ENCODE data around the gene PFKP.

Gene PFKP

DNA sequence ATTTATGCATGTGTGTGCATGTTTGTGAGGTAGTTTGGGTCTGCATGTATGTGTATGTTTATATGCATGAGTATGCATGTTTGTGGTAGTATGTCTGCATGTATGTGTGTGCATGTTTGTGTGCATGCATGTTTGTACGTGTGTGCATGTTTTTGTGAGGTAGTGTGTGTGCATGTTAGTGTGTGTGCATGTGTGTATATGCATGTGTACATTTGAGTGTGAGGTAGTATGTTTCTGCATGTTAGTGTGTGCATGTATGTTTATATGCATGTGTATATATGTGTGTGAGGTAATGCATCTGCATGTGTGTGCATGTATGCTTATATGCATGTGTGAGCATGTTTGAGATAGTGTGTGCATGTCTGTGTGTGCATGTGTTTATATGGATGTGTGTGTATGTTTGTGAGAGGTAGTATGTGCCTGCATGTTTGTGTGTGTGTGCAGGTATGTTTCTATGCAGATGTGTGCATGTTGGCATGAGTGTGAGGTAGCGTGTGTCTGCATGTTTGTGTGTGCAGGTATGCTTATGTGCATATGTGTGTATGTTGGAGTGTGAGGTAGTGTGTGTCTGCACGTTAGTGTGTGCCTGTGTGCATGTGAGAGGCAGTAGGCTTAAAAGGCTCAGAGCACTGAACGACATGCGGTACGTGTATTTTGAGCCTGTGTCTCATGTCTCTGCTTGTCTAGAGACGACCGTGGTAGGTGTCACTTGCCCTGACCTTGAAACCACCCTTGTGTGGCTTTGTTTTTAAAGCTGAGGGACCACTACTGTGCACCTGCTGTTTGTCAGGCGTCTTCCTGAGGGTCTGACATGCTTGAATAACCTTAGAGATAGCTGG lies 43.7 kb downstream of the PFKP start:
- in situ Hi-C loops (cut with HindIII; ENCODE audit: low sequenced_read_pairs) = no loop called here

DNA sequence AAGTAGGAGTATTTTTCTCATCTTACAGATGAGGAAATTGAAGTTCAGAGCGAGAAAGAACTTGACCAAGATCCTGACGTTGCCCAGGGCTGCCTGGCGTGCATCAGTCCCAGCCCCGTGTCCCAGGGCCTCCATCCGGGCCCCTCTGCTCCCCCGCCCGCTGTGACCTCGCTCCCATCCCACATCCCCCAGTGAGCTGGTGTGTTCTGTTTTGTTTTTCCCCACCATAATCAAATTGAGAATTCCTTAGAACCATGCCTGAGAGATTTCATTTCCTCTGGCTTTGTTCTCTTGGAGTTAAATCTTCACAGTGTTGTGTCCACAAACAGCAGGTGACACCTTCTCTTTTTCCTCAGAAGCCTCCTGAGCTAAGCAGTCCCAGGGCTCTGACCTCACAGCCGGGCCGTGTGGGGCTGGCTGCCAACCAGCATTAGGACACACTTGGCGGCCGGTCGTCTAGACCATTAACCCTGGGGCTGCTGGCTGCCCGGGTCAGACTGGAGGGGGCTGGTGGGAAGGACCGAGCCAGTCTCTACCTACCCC lies 44.3 kb downstream of the PFKP start:
- in situ Hi-C loops (cut with HindIII; ENCODE audit: low sequenced_read_pairs) = no loop called here

DNA sequence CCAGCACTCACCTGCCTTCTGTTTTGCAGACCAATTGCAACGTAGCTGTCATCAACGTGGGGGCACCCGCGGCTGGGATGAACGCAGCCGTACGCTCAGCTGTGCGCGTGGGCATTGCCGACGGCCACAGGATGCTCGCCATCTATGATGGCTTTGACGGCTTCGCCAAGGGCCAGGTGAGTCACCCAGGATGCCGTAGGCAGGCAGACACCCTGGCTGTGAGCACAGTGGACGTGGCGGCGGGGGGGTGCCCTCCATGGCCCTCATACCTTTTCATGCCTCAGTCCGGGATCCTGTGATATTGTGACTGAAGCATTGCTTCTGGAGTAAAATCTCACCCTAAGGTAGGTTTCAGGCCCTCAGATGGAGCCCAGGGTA lies 46.0 kb downstream of the PFKP start:
- in situ Hi-C loops (cut with HindIII; ENCODE audit: low sequenced_read_pairs) = no loop called here

DNA sequence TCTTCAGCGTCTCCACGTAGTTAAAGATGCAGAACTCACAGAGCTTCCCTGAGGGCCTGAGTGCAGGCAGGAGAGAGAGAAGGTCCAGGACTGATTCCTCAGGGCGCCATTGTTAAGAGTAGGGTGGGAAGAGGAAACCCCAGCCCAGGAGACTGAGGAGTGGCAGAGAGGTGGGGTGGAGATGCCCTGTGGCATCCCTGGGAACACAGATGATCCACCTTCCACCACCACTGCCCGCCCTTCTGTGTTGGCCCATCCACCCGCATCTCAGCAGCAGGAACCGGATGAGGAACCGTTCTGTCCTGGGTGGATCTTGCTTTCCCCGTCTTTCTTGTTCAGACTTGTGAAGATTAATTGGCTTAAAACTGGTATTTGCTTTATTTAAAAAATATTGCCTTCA lies 48.3 kb downstream of the PFKP start:
- in situ Hi-C loops (cut with HindIII; ENCODE audit: low sequenced_read_pairs) = no loop called here

DNA sequence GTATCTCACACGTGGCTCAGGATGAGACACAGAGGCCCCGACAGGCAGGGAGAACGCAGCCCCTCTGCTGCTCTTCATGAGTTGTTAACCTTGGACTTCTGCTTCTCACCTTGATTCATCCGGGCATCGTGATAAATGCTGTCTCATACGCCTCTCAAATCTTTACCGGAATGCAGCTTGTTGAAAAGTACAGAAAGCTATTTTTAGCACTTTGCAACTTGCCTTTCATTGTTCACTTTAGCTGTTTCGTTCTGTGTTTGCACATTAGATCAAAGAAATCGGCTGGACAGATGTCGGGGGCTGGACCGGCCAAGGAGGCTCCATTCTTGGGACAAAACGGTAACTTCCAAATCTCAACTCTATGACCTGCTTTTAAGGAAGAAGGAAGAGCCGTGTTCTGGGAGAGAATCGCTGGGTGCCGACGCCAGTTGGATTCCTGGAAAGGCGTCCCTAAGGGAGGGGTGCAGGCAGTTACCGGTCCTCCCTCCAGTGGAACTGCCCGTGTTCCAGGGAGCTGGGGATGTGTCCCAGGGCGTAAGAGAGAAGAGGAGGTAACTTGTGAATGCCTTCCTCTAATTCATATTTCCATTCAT lies 49.3 kb downstream of the PFKP start:
- in situ Hi-C loops (cut with HindIII; ENCODE audit: low sequenced_read_pairs) = no loop called here

DNA sequence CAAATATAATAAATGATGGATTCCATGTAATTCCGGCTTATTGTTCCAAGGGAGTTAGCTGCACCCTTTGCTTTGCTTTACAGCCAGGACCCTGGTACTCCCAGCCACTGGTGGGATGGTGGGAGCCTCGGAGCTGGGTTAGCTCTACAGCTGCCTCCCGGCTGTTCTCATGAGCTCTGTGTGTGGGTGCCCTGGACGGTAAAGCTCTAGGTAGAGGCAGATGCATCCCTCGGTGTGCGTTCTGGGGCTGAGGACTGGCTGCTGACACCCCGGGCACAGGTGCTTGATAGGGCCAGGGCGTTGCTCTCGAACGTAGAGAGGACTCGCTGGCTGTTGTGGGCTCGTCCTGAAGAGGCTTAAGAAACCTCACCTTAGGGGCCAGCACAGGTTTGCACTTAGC lies 50.1 kb downstream of the PFKP start:
- in situ Hi-C loops (cut with HindIII; ENCODE audit: low sequenced_read_pairs) = no loop called here

DNA sequence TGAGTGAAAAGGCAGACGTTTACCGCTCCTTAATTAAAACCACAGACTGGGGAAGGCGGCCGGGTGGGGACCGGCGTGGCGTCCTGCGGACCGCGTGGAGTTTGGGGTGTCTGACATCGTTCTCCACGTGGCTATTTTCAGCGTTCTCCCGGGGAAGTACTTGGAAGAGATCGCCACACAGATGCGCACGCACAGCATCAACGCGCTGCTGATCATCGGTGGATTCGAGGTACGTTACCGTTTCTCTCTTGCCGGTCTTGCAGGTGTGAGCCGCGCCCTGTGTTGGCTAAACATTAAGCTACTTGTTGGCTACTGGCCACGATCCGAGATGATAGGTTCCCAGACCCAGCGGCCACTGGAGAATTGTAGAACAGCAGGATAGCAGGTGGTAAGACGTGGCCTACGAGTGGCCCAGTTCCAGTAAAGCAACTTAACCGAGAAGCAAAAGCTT lies 51.3 kb downstream of the PFKP start:
- in situ Hi-C loops (cut with HindIII; ENCODE audit: low sequenced_read_pairs) = no loop called here

DNA sequence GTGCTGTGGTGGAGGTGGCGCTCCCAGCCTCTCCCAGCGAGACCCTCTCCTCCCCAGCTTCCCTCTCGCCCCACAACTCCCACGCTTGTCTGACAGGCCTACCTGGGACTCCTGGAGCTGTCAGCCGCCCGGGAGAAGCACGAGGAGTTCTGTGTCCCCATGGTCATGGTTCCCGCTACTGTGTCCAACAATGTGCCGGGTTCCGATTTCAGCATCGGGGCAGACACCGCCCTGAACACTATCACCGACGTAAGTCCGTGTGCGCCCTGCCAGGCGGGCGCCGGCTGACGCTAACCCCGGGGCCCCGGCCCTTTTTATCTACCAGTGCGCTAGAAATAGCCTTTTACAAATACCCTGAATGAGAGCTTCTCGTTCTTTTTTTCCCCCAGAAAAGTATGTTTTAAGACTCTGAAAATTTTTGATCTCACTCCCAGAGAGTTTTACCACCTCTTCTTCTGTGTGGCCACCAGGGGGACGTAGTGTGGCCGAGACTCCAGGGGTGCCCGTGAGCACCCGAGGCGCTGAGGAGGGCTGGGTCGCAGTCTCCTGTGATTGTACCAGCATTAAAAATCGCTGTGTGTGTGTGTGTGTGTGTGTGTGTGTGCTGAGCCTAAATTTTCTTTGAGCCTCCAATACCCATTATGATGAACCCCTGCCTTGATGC lies 52.6 kb downstream of the PFKP start:
- in situ Hi-C loops (cut with HindIII; ENCODE audit: low sequenced_read_pairs) = loop anchor here (5.0 kb wide), 1 partner anchor 48 kb away; no protein-coding TSS in a partner anchor

DNA sequence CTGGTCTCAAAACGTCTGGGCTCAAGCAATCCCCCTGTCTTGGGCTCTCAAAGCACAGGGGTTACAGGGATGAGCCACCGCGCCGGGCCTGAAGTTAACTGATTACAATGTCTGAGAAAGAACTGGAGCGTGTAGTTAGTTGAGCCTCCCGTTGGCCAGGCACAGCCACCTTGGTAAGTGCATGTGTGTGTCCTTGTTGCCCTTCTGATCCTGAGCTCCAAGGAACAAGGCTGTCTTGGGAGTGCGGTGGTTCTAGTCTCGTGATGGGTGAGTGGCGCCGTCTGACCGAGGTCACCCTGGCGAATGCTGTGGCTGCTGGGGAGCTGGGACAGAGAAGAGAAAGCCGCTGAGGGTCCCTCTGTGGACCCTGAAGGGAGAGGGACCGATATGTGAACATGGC lies 54.7 kb downstream of the PFKP start:
- in situ Hi-C loops (cut with HindIII; ENCODE audit: low sequenced_read_pairs) = loop anchor here (5.0 kb wide), 1 partner anchor 50 kb away; no protein-coding TSS in a partner anchor

DNA sequence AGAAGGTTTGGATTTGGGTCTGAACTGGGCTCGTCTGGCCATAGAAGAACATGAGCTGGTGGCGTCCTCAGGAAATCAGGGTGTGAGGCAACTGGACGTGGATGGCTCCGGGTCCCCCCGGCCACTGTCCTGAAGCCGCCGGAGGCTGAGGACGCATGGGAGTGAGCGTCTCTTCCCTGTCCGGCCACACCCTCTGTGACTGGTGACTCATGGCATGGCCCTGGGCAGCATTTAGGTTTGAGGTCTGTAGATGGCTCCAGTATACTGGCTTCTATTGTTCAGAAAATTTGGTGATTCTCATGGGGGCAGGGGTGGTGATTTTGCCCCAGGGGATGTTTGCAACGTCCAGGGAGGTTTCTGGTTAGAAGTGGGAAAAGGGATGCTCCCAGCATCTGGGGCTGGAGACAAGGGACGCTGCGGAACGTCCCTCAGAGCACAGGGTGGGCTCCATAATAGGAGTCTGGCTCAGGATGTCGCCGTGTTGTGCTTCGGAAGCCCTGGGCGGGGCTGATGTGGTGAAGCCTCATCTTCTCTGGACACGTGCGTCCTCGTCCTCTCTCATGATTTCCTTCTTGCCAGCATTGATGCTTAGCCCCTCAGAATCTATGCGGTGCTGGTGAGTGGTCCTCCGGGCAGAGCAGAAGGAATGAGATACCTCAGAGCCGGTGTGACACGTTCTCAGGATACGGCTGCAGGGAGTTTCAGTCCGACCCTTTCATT lies 55.3 kb downstream of the PFKP start:
- in situ Hi-C loops (cut with HindIII; ENCODE audit: low sequenced_read_pairs) = loop anchor here (5.0 kb wide), 1 partner anchor 50 kb away; no protein-coding TSS in a partner anchor

DNA sequence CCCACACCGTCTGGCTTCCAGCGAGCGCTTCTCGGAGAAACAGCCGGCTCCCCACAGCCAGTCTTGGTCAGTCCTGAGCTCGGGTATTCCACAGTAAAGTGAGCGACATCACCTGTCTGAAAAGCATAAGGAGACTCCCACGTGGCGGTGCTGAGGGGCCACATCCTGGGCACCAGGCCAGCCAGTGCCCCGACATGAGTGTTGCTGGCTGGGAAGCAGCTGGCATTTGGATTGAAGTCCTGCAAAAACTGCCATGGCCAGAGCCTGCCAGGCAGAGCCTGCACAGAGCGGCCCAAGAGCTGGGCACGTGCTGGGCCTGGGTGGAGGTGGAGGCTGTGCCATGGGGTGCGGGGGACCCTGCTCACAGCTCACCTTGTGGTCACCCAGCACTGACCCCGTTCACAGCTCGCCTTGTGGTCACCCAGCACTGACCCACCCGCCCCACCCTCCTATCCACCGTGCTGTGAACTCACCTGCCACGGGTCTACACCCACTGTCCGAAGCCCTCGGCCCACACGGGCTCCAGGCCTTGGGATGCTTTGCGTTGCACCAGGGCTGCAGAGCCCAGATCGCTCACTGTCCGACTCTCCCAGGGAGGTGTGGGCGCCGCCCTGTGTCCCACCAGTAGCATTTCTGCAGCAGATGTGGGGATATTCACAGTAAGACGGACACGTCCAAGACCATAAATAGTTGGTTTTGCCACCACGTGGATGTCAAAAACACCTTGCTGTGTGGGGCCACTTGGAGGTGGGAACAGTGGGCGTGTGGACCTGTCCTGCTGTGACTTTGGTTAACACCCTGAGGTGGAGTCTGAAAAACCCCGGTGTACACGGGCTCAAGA lies 56.4 kb downstream of the PFKP start:
- in situ Hi-C loops (cut with HindIII; ENCODE audit: low sequenced_read_pairs) = loop anchor here (5.0 kb wide), 1 partner anchor 51 kb away; no protein-coding TSS in a partner anchor

DNA sequence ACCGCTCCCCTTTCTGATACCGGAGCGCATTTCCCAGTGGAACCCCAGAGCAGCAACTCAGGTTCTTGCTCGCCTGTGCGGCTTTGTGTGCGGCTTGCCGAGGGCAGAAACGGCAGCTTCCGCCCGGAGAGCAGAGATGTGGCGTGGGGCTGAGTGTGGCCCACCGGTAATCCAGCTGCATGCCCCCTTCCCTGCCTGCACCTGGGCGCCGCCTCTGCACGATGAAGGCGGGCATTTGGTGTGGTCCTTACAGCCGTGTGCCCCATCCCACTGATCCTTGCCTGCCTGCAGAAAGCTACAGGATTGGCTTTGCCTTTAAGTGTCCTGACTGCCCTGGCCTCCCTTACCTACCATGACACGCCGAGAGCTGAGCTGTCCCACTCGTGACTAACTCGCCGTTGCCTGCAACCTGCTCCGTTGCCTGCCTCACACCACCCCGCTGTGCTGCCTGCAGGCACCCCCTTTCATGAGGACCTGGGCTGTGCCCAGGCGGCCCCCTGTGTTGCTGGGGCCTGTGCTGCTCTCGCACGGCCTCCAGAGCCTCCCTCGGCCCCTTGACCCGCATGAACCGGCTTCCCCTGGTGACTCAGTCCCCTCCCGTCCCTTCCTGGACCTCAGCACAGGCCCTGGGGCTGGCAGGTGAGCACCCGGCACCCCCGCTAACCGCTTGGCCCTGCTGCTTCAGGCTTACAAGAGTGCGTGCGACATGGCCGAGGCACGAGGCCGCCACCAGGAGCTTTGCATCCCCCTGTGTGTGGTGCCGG lies 57.2 kb downstream of the PFKP start:
- in situ Hi-C loops (cut with HindIII; ENCODE audit: low sequenced_read_pairs) = loop anchor here (5.0 kb wide), 1 partner anchor 52 kb away; no protein-coding TSS in a partner anchor

DNA sequence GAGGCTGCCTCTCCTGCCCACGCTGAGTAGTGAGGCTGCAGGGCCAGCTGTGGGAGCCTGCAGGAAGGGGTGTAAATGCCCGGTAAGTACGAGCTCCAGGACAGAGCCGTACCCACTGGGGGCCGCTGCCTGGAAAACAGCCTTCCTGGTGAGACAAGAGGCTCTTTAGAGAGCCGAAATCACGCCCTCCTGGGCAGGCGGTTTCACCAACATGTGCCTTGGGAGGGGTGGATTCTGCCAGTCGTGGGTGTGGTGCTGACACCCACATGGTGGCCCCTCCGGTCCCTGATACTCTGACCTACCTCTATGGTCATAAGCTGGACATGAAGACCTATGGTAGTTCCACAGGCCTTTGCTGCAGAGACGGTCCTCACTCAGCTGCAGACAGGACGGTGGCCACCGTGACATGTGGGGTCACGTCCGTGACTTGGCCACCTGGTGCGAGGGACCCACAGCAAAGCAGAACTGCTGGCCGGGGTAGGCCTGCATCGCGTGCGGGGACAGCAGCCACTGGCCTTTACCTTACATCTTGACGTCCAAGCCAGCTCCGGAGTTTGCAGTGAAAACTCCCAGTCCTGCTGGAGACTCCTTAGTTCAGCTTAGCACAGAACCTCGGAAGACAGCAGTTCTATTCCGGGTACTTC lies 58.3 kb downstream of the PFKP start:
- in situ Hi-C loops (cut with HindIII; ENCODE audit: low sequenced_read_pairs) = no loop called here

DNA sequence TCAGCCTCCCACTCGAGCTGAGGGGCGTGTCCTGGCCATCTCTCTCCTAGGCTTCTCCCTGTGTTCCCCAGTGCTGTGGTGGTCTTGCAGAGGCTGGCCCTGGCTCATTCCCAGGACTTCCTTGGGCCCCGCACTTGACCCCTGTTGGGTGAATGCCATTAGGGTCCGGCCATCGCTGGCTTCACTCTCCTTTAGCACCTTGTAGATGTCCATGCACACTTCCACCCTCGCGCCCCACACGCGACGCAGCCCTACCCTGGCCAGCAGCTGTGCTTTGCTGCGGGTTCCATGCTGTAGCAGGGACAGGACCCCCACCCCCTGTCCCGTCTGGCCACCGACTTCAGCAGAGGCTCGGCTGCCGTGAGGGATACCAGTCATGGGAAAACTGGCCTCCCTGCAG lies 58.9 kb downstream of the PFKP start:
- in situ Hi-C loops (cut with HindIII; ENCODE audit: low sequenced_read_pairs) = no loop called here

DNA sequence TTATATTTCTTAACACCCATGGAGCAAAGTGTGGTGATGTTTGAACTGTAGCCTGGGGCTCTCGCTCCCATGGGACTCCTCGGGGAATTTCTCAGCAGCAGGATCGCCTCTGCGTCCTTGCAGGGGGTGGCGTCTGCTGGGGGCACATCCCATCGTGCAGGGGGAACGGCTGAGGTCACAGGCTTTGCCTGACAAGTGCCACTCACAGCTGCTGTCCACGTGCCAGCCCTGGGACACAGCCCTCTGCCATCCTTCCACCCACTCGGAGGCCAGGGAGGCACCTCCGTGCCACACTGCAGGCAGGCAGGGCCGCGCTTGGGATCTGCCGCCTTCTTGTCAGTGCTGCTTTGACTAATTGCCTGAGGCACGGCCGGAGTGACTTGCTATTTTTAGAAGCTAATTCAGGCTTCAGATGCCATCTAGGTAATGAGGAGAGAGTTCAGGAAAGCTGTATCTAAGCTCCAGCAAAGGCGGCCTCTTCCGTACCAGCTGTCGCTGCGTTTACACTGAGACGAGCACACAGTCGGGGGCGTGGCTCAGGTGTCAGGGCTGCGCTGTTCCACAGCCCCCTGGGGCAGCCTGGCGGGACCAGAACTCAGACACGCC lies 59.5 kb downstream of the PFKP start:
- in situ Hi-C loops (cut with HindIII; ENCODE audit: low sequenced_read_pairs) = no loop called here

DNA sequence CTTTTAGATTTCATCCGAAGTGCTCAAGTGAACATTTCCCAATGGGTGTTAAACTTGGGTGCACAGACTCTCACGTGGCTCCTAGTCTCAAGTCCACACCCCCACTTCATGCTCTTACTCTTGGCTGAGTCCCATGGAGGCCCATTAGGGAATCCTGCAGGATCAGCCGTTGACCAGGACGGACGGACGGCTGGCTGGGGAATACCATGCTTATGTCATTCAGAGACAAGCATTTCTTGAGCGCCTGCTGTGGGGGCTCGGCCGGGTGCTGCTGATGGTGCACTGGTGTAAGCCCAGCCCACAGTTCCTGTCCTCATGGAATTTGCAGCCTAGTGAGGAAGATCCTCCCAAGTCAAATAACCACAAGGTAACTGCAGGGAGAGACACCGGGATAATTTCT lies 60.6 kb downstream of the PFKP start:
- in situ Hi-C loops (cut with HindIII; ENCODE audit: low sequenced_read_pairs) = no loop called here

DNA sequence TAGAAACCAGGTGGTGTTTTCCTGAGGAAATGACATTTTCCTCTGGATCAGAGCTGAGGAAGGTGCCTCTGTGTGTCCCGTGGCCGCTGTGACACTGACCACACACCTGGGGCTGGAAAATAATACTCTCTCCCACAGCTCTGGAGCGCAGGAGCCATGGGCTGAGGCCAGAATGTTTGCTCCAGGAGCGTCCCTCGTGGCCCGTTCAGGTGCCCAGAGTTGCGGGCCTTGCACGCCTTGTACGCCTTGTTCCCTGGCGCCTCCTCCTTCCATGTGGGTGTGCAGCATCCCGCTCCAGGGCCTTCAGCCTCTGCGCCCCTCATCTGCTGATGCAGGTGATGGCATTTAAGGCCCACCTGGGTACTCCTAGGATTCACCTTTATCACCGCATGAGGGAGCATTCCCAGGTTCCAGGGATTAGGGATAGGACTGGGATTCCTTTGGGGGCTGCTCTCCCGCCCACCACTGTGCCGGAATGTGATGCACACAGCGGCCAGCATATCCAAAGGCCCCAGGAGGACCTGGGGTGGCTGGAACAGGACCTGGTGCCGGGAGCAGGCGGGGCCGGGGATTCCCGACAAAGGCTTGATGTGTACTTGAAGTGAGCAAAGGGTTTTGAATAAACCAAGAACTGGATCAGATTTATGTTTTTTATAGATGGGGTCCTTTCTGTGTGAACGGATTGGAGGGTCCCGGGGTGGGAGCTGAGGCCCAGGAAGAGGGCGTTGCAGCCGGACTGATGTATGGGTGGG lies 61.2 kb downstream of the PFKP start:
- in situ Hi-C loops (cut with HindIII; ENCODE audit: low sequenced_read_pairs) = no loop called here

Measured in endothelial cell of hepatic sinusoid (primary cell).